ENCODE measurements around the gene STK35.
"Not testable (repeated sequence)": the region's sequence is repeated elsewhere in the genome, so short reads cannot be mapped to it uniquely, and the experiment has no call there.

Gene STK35

DNA sequence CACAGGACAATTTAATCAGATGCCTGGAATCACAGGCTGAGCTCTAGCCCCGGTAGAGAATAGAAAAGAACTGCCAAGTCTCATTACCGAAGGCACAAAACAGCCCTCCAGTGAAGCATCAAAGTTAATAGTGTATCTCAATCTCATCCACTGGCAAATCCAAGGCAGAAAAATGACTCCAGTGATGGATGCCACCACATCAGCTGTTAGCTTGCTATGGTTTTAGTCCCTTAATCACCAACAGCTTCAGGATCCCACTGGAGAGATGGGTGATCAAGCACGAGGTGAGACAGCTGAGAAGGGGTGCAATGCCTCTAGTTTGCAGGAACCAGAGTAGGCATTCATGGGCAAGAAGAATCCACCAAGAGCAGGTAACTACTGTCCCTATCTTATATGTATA, 81.8 kb downstream of the STK35 start:
- no peak overlapping the region for H3K4me3 ChIP-seq (ENCODE audit: low read length in 2 of 2)
- no CpG with 5 or more reads among the region's 3 CpGs for WGBS, 2 donors (ENCODE audit: extremely low coverage in 2 of 2, insufficient read length in 2 of 2, insufficient replicate concordance in 1 of 2)
- peaks cover 0 to 27% (median 0%) of the 10 kb centered on the region in 3 experiments for H3K27me3 ChIP-seq (ENCODE audit: control insufficient read depth in 3 of 3, insufficient read depth in 3 of 3, low read depth in 1 of 3, low read length in 3 of 3)
- no peak overlapping the region for H3K4me2 ChIP-seq (ENCODE audit: insufficient read depth, low read length, poor library complexity, severe bottlenecking)
- DNase-seq (ENCODE audit: low spot score), result no peak
- H2BK120ac ChIP-seq (ENCODE audit: low read depth, low read length), result no peak overlapping the region
- H3K4ac ChIP-seq (ENCODE audit: low read length), result no peak overlapping the region
- no peak overlapping the region for H4K8ac ChIP-seq (ENCODE audit: low read depth, low read length)
- H2BK12ac ChIP-seq (ENCODE audit: low read length), result no peak overlapping the region
- H2AFZ ChIP-seq (ENCODE audit: low read length), result no peak overlapping the region
- no peaks in the 10 kb centered on the region for H3K4me1 ChIP-seq (ENCODE audit: control insufficient read depth in 2 of 2, insufficient read depth in 1 of 2, low read depth in 1 of 2, low read length in 2 of 2)
- no peak overlapping the region for H3K9ac ChIP-seq (ENCODE audit: low read depth, low read length, poor library complexity)
- H3K23ac ChIP-seq (ENCODE audit: low read depth, low read length, poor library complexity), result no peak overlapping the region
- no peak overlapping the region for H3K18ac ChIP-seq (ENCODE audit: low read length)
- no peak overlapping the region for H3K14ac ChIP-seq (ENCODE audit: low read length)
- peaks cover 0 to 6% of the 10 kb centered on the region in 2 donors for H3K9me3 ChIP-seq (replicated peaks in 1 of 2; ENCODE audit: control insufficient read depth in 2 of 2, insufficient read depth in 1 of 2, low read depth in 1 of 2, low read length in 2 of 2)
- H2BK5ac ChIP-seq (ENCODE audit: low read length), result no peak overlapping the region
- H3K79me1 ChIP-seq (ENCODE audit: low read depth, low read length), result no peaks in the 10 kb centered on the region
- H2AK5ac ChIP-seq (ENCODE audit: low read depth, low read length), result no peak overlapping the region
- no peak overlapping the region for H4K91ac ChIP-seq (ENCODE audit: low read depth, low read length, poor library complexity)
- no peaks in the 10 kb centered on the region for H3K36me3 ChIP-seq (replicated peaks in 1 of 2; ENCODE audit: control insufficient read depth in 2 of 2, insufficient read depth in 2 of 2, low read length in 2 of 2)
- no peak overlapping the region for H2BK15ac ChIP-seq (ENCODE audit: low read length)
- H3K27ac ChIP-seq (replicated peaks; ENCODE audit: low read length), result no peak overlapping the region

DNA sequence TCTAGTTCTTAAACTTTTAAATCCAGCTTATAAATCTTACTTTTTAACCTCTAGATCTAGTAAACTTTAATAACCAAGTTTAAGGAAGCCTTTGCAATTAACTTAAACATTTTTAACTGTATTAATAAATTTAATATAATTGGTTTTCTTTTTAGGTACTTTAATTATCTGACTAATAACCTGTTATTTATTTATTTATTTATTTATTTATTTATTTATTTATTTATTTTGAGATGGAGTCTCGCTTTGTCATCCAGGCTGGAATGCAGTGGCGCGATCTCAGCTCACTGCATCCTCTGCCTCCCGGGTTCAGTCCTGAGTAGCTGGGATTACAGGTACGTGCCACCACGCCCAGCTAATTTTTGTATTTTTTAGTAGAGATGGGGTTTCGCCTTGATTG, 83.3 kb downstream of the STK35 start:
- not testable (repeated sequence) for H2AK5ac ChIP-seq (ENCODE audit: low read depth, low read length); H2AFZ ChIP-seq (ENCODE audit: low read length); H3K23ac ChIP-seq (ENCODE audit: low read depth, low read length, poor library complexity); H3K9me3 ChIP-seq (replicated peaks in 1 of 2; ENCODE audit: control insufficient read depth in 2 of 2, insufficient read depth in 1 of 2, low read depth in 1 of 2, low read length in 2 of 2); H2BK15ac ChIP-seq (ENCODE audit: low read length); H4K8ac ChIP-seq (ENCODE audit: low read depth, low read length); H3K4me3 ChIP-seq (ENCODE audit: low read length in 2 of 2); DNase-seq (ENCODE audit: low spot score); H3K4me1 ChIP-seq (ENCODE audit: control insufficient read depth in 2 of 2, insufficient read depth in 1 of 2, low read depth in 1 of 2, low read length in 2 of 2); H3K79me1 ChIP-seq (ENCODE audit: low read depth, low read length); H3K4me2 ChIP-seq (ENCODE audit: insufficient read depth, low read length, poor library complexity, severe bottlenecking); H3K36me3 ChIP-seq (replicated peaks in 1 of 2; ENCODE audit: control insufficient read depth in 2 of 2, insufficient read depth in 2 of 2, low read length in 2 of 2); H2BK5ac ChIP-seq (ENCODE audit: low read length); H3K27ac ChIP-seq (replicated peaks; ENCODE audit: low read length); H3K14ac ChIP-seq (ENCODE audit: low read length); H3K4ac ChIP-seq (ENCODE audit: low read length); H2BK12ac ChIP-seq (ENCODE audit: low read length); H3K18ac ChIP-seq (ENCODE audit: low read length); H4K91ac ChIP-seq (ENCODE audit: low read depth, low read length, poor library complexity); H3K9ac ChIP-seq (ENCODE audit: low read depth, low read length, poor library complexity); H2BK120ac ChIP-seq (ENCODE audit: low read depth, low read length)
- H3K27me3 ChIP-seq (ENCODE audit: control insufficient read depth in 3 of 3, insufficient read depth in 3 of 3, low read depth in 1 of 3, low read length in 3 of 3), result peaks cover 0 to 18% (median 0%) of the 10 kb centered on the region in 3 experiments
- no CpG with 5 or more reads among the region's 7 CpGs for WGBS, 2 donors (ENCODE audit: extremely low coverage in 2 of 2, insufficient read length in 2 of 2, insufficient replicate concordance in 1 of 2)

DNA sequence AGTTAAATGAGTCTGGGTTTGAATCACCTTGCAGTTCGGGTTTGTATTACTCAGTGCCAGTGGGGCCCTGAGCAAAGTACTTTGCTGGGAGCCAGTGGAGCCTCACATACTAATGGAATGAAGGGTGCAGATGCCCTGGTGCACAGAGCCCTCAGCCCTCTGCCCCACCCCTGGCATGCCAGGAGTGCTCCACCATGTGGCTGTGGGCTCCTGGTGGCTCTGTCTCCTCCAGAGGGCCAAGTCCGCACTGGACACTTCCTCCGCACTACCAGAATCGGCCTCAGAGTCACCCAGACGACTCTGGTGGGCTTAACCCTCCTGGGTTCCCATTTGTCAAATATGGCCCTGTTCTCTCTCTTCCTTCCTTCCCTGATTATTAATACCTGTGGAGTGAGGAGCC, 94.0 kb downstream of the STK35 start:
- Histone ChIP-seq H3K36me3 (replicated peaks in 1 of 2; ENCODE audit: control insufficient read depth in 2 of 2, insufficient read depth in 2 of 2, low read length in 2 of 2) (no peaks in the 10 kb centered on the region), H3K4me1 (ENCODE audit: control insufficient read depth in 2 of 2, insufficient read depth in 1 of 2, low read depth in 1 of 2, low read length in 2 of 2) (peaks cover 0 to 2% of the 10 kb centered on the region in 2 donors), H3K18ac (ENCODE audit: low read length) (no peak overlapping the region), H2BK12ac (ENCODE audit: low read length) (no peak overlapping the region), H4K91ac (ENCODE audit: low read depth, low read length, poor library complexity) (no peak overlapping the region), H3K14ac (ENCODE audit: low read length) (no peak overlapping the region), H2BK120ac (ENCODE audit: low read depth, low read length) (no peak overlapping the region), H3K27me3 (ENCODE audit: control insufficient read depth in 3 of 3, insufficient read depth in 3 of 3, low read depth in 1 of 3, low read length in 3 of 3) (peaks cover 0 to 21% (median 0%) of the 10 kb centered on the region in 3 experiments), H2BK5ac (ENCODE audit: low read length) (no peak overlapping the region), H4K8ac (ENCODE audit: low read depth, low read length) (no peak overlapping the region), H3K4ac (ENCODE audit: low read length) (no peak overlapping the region), H2AK5ac (ENCODE audit: low read depth, low read length) (no peak overlapping the region), H3K9ac (ENCODE audit: low read depth, low read length, poor library complexity) (no peak overlapping the region), H3K23ac (ENCODE audit: low read depth, low read length, poor library complexity) (no peak overlapping the region), H2BK15ac (ENCODE audit: low read length) (no peak overlapping the region), H3K4me2 (ENCODE audit: insufficient read depth, low read length, poor library complexity, severe bottlenecking) (no peak overlapping the region), H3K79me1 (ENCODE audit: low read depth, low read length) (no peaks in the 10 kb centered on the region), H2AFZ (ENCODE audit: low read length) (no peak overlapping the region), H3K27ac (replicated peaks; ENCODE audit: low read length) (no peak overlapping the region), H3K9me3 (replicated peaks in 1 of 2; ENCODE audit: control insufficient read depth in 2 of 2, insufficient read depth in 1 of 2, low read depth in 1 of 2, low read length in 2 of 2) (no peaks in the 10 kb centered on the region), H3K4me3 (ENCODE audit: low read length in 2 of 2) (no peak overlapping the region)
- DNase-seq (ENCODE audit: low spot score), result no peak
- no CpG with 5 or more reads among the region's 5 CpGs for WGBS, 2 donors (ENCODE audit: extremely low coverage in 2 of 2, insufficient read length in 2 of 2, insufficient replicate concordance in 1 of 2)

DNA sequence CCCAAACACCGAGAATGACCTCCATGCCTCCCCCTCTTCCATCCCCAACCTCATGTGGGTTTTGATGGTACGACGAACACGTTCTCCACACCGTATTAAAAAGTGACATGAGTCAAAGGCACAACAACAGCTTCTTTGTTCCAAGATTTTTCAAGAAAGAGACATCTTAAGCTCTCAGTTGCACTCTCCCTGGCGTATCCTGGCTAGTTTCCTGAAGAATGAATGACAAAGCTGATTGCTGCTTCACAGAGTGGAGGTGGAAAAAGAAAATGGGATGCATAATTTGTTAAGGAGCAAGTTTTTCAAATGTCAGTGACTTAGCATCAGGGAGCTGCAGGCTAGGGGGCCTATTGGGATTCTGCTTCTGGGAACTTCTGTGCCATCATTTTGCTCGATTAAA, 95.5 kb downstream of the STK35 start:
- WGBS, 2 donors (ENCODE audit: extremely low coverage in 2 of 2, insufficient read length in 2 of 2, insufficient replicate concordance in 1 of 2), result no CpG with 5 or more reads among the region's 7 CpGs
- Histone ChIP-seq H3K27ac (replicated peaks; ENCODE audit: low read length) (no peak overlapping the region), H2BK120ac (ENCODE audit: low read depth, low read length) (no peak overlapping the region), H2BK12ac (ENCODE audit: low read length) (no peak overlapping the region), H3K4me3 (ENCODE audit: low read length in 2 of 2) (no peak overlapping the region), H2AK5ac (ENCODE audit: low read depth, low read length) (no peak overlapping the region), H3K9ac (ENCODE audit: low read depth, low read length, poor library complexity) (no peak overlapping the region), H3K9me3 (replicated peaks in 1 of 2; ENCODE audit: control insufficient read depth in 2 of 2, insufficient read depth in 1 of 2, low read depth in 1 of 2, low read length in 2 of 2) (no peaks in the 10 kb centered on the region), H2BK5ac (ENCODE audit: low read length) (no peak overlapping the region), H3K14ac (ENCODE audit: low read length) (no peak overlapping the region), H2BK15ac (ENCODE audit: low read length) (no peak overlapping the region), H3K4ac (ENCODE audit: low read length) (no peak overlapping the region), H4K8ac (ENCODE audit: low read depth, low read length) (no peak overlapping the region), H3K36me3 (replicated peaks in 1 of 2; ENCODE audit: control insufficient read depth in 2 of 2, insufficient read depth in 2 of 2, low read length in 2 of 2) (no peaks in the 10 kb centered on the region), H3K4me1 (ENCODE audit: control insufficient read depth in 2 of 2, insufficient read depth in 1 of 2, low read depth in 1 of 2, low read length in 2 of 2) (peaks cover 0 to 2% of the 10 kb centered on the region in 2 donors), H3K18ac (ENCODE audit: low read length) (no peak overlapping the region), H4K91ac (ENCODE audit: low read depth, low read length, poor library complexity) (no peak overlapping the region), H3K4me2 (ENCODE audit: insufficient read depth, low read length, poor library complexity, severe bottlenecking) (no peak overlapping the region), H3K79me1 (ENCODE audit: low read depth, low read length) (no peaks in the 10 kb centered on the region), H3K23ac (ENCODE audit: low read depth, low read length, poor library complexity) (no peak overlapping the region), H3K27me3 (ENCODE audit: control insufficient read depth in 3 of 3, insufficient read depth in 3 of 3, low read depth in 1 of 3, low read length in 3 of 3) (peaks cover 0 to 21% (median 0%) of the 10 kb centered on the region in 3 experiments), H2AFZ (ENCODE audit: low read length) (no peak overlapping the region)
- DNase-seq (ENCODE audit: low spot score), result no peak

All from neuronal stem cell (in vitro differentiated cells).